ENCODE data around the gene EHD3. TPM values are rescaled to one million over a fixed set of nuclear protein-coding genes. Genes with fewer than 3 reads are reported as not detected.

Gene EHD3
- total and polyA plus RNA-seq, 2 of the 13 experiments (the other 11 are each of a cell fraction or from before 2014, with no cell fraction given), result 0.20 to 0.69 TPM

DNA sequence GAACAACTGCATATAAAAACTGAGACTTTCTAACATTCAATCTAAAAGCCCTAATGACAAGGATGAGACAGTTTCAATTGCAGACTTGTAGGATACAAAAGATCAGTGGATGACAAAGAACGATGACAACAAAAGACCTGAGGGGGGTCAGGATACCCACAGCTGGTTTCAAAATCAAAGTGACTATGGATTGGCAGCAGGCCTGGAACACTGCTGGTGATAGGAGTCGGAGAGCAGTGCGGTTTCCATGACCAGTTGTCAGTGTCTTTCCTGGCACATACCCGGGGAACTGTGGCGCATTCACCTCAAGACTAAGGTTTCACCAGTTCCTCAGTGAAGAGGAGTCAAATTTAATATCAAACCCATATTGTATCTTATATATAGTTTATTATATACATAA is 42.0 kb downstream of the EHD3 start:
- in situ Hi-C loops (cut with HindIII; ENCODE audit: extremely low pct_ligation_motif_present, low pct_unique_long_range_greater_than_20kb) (no loop called here), intact Hi-C loops (cut with micrococcal nuclease; ENCODE audit: unreplicated experiment) (no loop called here)
- no peaks in the 10 kb centered on the region for H4K20me1 ChIP-seq (ENCODE audit: insufficient read depth, low read length)
- ChIA-PET CTCF (ENCODE audit: low intra/inter-chr PET ratio, low total read pairs) (no interaction called here), POLR2A (no interaction called here)
- no peak overlapping the region for H2AFZ ChIP-seq (ENCODE audit: low read length)
- 25% methylated on average over 5 of the region's 5 CpGs for WGBS (ENCODE audit: low lambda C conversion rate)
- no peaks in the 10 kb centered on the region for H3K9me3 ChIP-seq (ENCODE audit: low read length)
- H3K4me3 ChIP-seq (replicated peaks in 1 of 3; ENCODE audit: insufficient read depth in 1 of 3, low read depth in 2 of 3, low read length in 3 of 3), result no peak overlapping the region
- H3K4me1 ChIP-seq (ENCODE audit: insufficient read depth, low read length), result no peaks in the 10 kb centered on the region
- no peaks in the 10 kb centered on the region for H3K36me3 ChIP-seq (replicated peaks in 1 of 2; ENCODE audit: control insufficient read depth in 1 of 2, insufficient read depth in 2 of 2, low read length in 2 of 2)
- no peak overlapping the region for H3K9ac ChIP-seq (ENCODE audit: insufficient read depth, low read depth, low read length)
- TF ChIP-seq, protein P1, sequence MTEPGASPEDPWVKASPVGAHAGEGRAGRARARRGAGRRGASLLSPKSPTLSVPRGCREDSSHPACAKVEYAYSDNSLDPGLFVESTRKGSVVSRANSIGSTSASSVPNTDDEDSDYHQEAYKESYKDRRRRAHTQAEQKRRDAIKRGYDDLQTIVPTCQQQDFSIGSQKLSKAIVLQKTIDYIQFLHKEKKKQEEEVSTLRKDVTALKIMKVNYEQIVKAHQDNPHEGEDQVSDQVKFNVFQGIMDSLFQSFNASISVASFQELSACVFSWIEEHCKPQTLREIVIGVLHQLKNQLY (CRISPR knock-in tag; IDR thresholded peaks at IDR 0.05), result no peak
- TF ChIP-seq NR2F1 (CRISPR knock-in tag; IDR thresholded peaks at IDR 0.05) (no peak), HMGA1 (CRISPR knock-in tag; conservative IDR thresholded peaks at IDR 0.05) (no peak), ZNF326 (CRISPR knock-in tag; IDR thresholded peaks at IDR 0.05; ENCODE audit: borderline replicate concordance) (no peak), THAP11 (CRISPR knock-in tag; IDR thresholded peaks at IDR 0.05) (no peak), ZNF562 (CRISPR knock-in tag; IDR thresholded peaks at IDR 0.05; ENCODE audit: borderline replicate concordance) (no peak), ZNF350 (CRISPR knock-in tag; IDR thresholded peaks at IDR 0.05; ENCODE audit: borderline replicate concordance, low read depth) (no peak), ZBTB42 (CRISPR knock-in tag; IDR thresholded peaks at IDR 0.05) (no peak), ARNT (IDR thresholded peaks at IDR 0.05) (no peak), CREM (IDR thresholded peaks at IDR 0.05) (no peak), CREM (CRISPR knock-in tag; IDR thresholded peaks at IDR 0.05) (no peak)
- TF ChIP-seq, protein P2, sequence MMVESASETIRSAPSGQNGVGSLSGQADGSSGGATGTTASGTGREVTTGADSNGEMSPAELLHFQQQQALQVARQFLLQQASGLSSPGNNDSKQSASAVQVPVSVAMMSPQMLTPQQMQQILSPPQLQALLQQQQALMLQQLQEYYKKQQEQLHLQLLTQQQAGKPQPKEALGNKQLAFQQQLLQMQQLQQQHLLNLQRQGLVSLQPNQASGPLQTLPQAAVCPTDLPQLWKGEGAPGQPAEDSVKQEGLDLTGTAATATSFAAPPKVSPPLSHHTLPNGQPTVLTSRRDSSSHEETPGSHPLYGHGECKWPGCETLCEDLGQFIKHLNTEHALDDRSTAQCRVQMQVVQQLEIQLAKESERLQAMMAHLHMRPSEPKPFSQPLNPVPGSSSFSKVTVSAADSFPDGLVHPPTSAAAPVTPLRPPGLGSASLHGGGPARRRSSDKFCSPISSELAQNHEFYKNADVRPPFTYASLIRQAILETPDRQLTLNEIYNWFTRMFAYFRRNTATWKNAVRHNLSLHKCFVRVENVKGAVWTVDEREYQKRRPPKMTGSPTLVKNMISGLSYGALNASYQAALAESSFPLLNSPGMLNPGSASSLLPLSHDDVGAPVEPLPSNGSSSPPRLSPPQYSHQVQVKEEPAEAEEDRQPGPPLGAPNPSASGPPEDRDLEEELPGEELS (CRISPR knock-in tag; IDR thresholded peaks at IDR 0.05), result no peak
- TF ChIP-seq, protein P3, sequence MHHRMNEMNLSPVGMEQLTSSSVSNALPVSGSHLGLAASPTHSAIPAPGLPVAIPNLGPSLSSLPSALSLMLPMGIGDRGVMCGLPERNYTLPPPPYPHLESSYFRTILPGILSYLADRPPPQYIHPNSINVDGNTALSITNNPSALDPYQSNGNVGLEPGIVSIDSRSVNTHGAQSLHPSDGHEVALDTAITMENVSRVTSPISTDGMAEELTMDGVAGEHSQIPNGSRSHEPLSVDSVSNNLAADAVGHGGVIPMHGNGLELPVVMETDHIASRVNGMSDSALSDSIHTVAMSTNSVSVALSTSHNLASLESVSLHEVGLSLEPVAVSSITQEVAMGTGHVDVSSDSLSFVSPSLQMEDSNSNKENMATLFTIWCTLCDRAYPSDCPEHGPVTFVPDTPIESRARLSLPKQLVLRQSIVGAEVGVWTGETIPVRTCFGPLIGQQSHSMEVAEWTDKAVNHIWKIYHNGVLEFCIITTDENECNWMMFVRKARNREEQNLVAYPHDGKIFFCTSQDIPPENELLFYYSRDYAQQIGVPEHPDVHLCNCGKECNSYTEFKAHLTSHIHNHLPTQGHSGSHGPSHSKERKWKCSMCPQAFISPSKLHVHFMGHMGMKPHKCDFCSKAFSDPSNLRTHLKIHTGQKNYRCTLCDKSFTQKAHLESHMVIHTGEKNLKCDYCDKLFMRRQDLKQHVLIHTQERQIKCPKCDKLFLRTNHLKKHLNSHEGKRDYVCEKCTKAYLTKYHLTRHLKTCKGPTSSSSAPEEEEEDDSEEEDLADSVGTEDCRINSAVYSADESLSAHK (CRISPR knock-in tag; IDR thresholded peaks at IDR 0.05; ENCODE audit: borderline replicate concordance), result no peak
- FAIRE-seq, result no peak
- H3K27ac ChIP-seq (ENCODE audit: extremely low read length, insufficient read depth, low read length), result no peak overlapping the region
- H3K27me3 ChIP-seq (ENCODE audit: control insufficient read depth in 1 of 2, insufficient read depth in 2 of 2, low read length in 2 of 2), result no peaks in the 10 kb centered on the region; a peak in 1 of 5 replicates
- no peaks in the 10 kb centered on the region for H3K79me2 ChIP-seq (ENCODE audit: insufficient read depth, low read length)
- BruUV-seq (replicated peaks), result no TSS peak
- no peak for DNase-seq (ENCODE audit: low spot score)
- H3K4me2 ChIP-seq (ENCODE audit: low read depth, low read length), result no peak overlapping the region
- ATAC-seq, result no peak

Data from HepG2 (cell line).